ENCODE data around the gene C1orf141.
"Not testable (repeated sequence)": the region's sequence is repeated elsewhere in the genome, so short reads cannot be mapped to it uniquely, and the experiment has no call there.

Gene C1orf141

DNA sequence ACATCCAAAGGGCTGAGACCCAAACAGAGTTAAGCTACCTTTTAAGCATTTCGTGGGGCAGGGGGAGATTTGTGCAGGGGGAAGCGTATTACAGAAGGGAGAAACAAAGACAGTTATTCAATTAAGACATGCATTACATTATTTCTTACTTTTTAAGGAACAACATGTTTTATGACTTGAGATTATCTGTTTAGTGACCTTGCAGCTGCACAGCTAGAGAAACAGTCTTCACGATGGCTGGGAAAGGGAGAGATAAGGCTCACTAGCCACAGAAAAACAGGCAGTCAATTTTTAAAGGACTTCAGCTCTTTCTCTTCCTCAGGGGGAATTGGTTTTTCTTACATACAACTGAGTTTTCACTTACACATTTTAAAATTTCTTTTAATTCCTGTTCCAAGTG is 7.1 kb upstream of the C1orf141 start:
- not testable (repeated sequence) for DNase-seq

DNA sequence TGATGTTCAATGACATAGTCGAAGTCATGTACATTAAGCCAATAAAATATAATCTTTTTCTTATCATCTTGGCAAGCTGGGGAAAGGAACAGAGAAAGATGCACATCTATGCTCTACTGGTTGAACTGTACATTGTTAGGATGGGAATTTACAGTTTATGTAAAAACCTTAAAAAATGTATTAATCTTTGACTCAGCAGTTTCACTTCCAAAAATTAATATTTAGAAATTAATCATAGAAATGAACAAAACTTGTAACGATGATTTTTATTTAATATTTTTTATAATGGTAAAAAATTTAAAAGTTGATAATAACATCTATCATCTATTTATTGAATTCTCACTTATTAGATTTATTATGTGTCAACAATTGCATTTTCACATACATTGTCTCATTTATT is 5.7 kb upstream of the C1orf141 start:
- no peak for DNase-seq

- no peak for DNase-seq
Observed at GRCh38 chr1:67138813-67139499, 4.2 kb upstream of the C1orf141 start.

DNA sequence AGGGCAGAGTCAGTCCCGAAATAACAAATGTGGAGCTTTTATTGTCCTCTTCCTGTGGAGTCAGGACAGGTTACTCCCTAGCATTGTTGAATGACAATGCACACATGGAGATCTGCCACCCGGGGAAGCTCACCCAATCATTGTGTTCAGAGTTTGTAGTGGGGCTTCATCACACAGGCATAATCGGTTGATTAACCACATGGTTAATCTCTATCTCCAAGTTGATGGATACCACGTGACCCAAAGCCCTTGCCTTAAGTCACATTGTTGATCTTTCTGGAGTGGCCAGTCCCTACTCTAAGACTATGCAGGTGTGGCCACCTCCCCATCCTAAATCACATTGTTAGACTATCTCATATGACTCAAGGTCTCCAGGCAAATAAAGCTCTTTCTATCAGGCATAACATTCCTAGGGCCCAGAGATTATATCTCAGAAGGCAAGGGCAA is 2.6 kb upstream of the C1orf141 start:
- DNase-seq: no peak

GRCh38 chr1:67135354-67135753 is 584 bp upstream of the C1orf141 start:
- DNase-seq: no peak

GRCh38 chr1:67133177-67133576 is 1.6 kb downstream of the C1orf141 start:
- DNase-seq: no peak

DNA sequence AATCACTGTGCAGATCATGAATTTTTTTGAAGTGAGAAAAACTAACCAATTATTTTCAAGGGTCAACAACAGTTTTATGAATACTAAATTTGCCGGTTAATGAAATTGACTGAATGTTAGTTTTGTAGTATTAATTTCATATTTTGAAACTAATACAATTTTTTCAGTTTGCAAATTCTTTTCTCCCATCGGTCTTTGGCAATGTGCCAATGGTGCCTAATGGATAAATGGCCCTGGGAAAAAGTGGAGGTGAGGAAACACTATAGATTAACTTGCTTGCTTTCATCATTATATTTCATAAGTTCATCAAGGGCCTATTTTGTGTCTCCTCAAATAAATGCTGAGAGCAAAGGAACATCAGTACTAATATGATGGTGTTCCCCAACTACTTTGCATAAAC is 4.1 kb downstream of the C1orf141 start:
- no peak for DNase-seq

DNA sequence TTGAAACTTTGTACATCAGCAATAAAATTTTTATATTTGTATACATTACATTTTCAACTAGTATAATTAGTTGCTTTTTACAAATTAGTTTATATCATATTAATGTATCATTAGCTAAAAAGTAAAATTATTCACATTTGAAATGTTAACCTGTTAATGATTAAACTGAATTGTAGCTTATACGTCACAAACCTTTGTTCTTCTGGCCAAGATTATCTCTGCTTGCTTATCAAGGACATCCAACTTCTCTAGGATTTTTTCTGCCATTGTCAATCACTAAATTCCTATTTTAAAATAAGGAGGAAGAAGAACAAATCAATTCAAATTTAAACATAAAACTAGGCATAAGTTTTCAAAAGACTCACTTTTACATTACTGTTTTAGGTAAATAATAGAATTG is 7.8 kb downstream of the C1orf141 start:
- DNase-seq: no peak

DNA sequence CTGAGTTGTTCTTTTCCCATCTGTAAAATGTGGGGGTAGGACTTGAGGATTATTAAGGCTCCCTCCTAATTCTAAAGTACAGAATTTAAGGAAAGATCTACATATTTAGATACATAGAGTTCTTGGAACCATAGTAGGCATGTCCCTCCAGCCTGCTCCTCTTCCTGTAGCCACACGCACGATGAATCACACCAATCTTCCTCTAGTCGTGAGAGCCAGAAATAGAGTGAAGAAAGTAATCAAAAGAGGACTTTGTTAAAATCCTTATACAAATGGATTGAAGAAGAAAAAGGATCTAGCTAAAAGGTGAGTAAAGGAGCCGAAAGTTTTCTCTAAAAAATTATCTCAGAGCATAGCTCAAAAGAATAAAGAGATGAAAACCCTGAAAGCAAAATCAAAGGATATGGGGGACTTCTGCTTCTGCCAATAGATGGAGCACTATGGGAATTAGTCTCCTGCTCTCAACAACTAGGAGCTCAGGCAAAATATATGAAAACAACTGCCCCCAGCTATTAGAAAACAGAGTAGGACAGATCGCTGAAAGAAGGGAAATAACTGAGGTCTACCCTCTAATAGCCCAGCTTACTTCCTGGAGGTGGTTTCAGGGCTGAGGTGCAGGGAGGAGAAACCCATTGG is 8.5 kb downstream of the C1orf141 start:
- DNase-seq: no peak

GRCh38 chr1:67124455-67124854 is 10.3 kb downstream of the C1orf141 start:
- DNase-seq: no peak

DNA sequence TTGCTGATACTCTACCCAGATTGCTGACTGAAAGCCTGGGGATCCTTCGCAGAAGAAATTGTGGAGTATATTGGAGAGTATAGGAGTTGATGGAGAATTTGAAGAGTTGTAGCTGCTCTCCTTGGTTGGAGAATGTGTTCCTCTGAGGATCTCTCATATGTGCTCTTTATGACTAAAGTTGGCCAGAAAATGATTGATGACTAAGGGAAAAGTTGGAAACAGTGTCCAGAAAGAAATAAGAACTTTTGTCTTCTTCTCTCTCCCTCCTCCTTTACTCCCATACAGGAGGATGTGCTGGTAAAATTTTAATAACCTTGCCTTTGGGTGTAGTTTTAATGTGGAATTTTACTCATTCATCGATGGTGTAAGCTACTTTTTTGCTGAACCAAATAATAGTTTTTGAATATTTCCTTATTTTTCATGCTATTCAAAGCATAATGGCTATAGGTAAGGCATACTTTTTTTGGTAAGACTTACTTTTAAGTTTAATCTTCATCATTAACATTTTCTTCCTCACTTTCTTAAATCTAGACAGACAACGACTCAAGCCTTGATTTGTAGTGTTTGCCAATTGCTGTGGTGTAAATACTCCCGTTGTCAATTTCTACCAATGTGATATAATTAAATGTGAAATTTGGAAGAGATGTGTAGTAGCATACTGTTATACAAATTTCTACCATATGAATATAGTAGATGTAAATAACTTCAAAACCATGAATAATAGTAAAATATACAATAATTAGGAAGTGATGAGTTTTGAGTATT is 13.7 kb downstream of the C1orf141 start:
- DNase-seq: no peak

- DNase-seq: no peak
Observed at GRCh38 chr1:67118646-67119045, 16.1 kb downstream of the C1orf141 start.

GRCh38 chr1:67118191-67118590 is 16.6 kb downstream of the C1orf141 start:
- DNase-seq: no peak

- no peak for DNase-seq
Observed at GRCh38 chr1:67114162-67114561, 20.6 kb downstream of the C1orf141 start.

DNA sequence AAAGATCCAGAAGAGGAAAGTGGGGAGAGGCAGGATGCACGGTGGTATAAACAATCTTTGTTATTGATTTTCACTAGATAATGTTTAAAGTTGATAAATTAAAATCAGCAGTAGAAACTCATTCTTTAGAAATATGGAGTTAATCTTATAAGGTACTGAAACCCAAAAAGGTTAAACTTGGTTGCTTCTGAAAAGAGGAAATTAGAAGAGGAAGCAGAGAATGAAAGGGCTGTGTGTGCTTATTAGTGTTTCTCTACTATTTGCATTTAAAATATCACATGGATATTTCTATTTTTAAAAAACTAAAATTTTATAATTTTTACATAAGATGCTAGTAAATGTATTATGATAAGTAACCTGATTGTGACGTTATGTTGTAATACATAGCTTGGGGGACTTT is 24.4 kb downstream of the C1orf141 start:
- DNase-seq: no peak

DNA sequence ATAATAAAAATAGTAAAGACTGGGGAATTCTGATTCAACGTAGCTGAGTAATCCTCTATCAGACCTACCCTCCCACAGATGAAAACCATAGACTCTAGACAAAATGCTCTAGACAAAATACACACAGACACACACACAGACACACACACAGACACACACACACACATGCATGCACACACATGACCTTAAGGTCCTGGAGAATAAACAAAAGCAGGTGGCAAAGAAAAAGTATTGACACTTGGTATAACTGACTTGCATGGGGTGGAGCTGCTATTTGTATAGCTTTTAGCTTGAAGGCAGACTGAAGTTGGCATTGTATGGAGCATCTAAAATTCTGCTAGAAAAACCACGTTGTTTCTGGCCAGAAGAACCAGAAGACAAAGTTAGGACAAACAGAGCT is 29.3 kb downstream of the C1orf141 start:
- DNase-seq: no peak

DNA sequence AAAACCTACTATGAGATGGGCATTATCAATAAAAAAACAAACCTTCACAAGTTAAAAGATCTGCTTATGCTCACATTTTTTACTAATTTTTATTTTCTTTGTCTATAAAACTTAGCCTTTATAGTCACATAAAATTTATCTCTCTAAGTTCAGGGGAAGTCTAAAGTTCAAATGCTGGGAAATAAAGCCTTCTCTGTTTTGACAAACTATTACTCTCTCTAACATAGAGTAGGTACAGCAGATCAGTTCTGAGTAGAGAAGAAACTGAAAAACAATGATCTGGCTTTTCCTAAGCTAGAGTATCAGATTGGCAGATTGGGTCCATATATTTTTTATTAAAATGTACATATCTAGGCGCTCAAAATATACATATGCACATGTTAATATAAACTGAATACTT is 31.2 kb downstream of the C1orf141 start:
- no peak for DNase-seq

DNA sequence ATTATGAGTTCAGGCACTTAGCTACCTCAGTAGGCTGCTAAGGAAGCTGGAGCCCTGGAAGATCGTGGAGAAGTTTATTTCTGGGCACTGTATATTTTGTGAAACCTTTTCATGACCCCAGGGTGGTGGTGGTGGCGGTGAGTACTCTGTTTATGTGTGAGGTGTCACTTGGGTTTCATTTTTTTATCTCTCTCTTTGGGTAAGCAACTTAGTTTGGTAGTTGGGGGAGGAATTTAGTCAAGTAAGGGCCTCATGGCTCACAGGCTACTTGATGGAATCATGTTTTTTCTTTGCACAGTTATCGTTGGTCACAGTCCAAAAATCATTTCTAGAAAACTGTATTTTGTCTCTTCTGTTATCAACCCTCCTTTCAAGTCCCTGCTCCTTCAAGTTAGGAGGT is 33.9 kb downstream of the C1orf141 start:
- no peak for DNase-seq

DNA sequence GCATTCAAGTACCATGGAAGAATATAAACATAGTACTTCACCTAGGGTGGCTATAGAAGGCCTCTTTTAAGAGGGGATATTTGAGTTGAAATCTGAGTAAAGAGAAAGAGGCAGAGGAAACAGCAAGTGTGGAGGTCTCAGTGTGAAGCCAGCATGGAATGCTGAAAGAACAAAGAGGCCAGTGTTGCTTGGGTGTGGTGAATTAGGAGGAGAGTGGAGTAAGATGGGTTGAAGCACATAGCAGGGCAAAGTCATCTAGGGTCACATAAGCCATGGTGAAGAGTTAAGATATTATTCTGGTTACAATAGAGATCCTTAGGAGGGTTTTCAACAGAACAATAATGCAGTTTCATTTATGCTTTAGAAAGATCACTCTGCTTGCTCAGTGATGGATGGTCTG is 37.5 kb downstream of the C1orf141 start:
- no peak for DNase-seq

DNA sequence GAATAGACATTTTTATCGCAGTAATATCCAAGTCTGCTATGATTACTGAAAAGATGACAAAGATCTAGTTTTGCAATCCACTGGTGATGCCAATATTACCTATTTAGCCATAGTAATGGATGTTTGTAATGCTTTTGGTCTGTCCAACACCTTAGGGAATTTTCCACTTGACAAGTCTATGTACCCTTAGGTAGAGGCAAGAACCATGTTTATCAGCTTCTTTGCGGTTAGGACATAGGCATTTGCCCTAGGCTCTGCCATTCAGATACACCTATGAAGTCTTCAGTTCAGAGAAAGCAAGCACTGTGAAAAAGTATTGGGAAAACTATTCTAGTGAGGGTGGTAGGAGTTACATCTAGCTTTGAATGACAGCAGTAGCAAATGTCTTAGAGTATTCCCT is 40.6 kb downstream of the C1orf141 start:
- no peak for DNase-seq

- no peak for DNase-seq
Observed at GRCh38 chr1:67089685-67090208, 45.0 kb downstream of the C1orf141 start.

DNA sequence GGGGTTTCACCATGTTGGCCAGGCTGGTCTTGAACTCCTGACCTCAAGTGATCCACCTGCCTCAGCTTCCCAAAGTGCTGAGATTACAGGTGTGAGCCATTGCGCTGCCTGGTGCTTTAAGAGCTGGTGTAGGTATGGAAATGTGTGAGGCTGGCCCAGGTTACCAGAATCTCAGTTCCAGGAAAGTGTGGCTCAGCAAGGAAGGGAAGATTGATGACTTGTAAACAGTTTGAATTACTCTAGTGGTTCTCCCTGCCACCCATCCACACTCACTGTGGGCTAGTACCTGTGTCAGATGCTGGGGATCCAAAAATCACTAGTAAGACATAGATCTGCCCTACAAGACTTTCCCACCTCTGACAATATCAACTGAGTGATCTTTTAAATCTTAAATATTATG is 46.3 kb downstream of the C1orf141 start:
- DNase-seq: no peak

- DNase-seq: no peak
Observed at GRCh38 chr1:67085326-67085725, 49.4 kb downstream of the C1orf141 start.

GRCh38 chr1:67084765-67085318 is 49.9 kb downstream of the C1orf141 start:
- no peak for DNase-seq
